Endodermal cell (in vitro differentiated cells): ENCODE measurements around the gene TRMT1. TPM values are rescaled to one million over a fixed set of nuclear protein-coding genes. Genes with fewer than 3 reads are reported as not detected.

Source experiments
- DNase-seq: peaks from one replicate; pipeline ENCODE4 v3.0.0-alpha.2; 2017
- H3K27ac ChIP-seq: 2 replicates; pipeline ENCODE4 v1.5.1; 2013; ENCODE audit warnings: mild to moderate bottlenecking, low read depth, low read length, moderate library complexity
- H3K27me3 ChIP-seq: 2 replicates; pipeline ENCODE4 v1.6.1; 2013; ENCODE audit warnings: mild to moderate bottlenecking, low read length, moderate library complexity; ENCODE audit not compliant: insufficient read depth, control insufficient read depth, poor library complexity, severe bottlenecking
- H3K36me3 ChIP-seq: 2 replicates; pipeline ENCODE4 v1.7.0; 2013; ENCODE audit warnings: mild to moderate bottlenecking, low read length, moderate library complexity; ENCODE audit not compliant: control insufficient read depth, insufficient read depth
- H3K4me1 ChIP-seq: one replicate; pipeline ENCODE4 v1.7.0; 2013; ENCODE audit warnings: low read length; ENCODE audit not compliant: control insufficient read depth, insufficient read depth
- H3K4me3 ChIP-seq: 2 replicates; pipeline ENCODE4 v1.5.1; 2013; ENCODE audit warnings: mild to moderate bottlenecking, low read length, moderate library complexity
- H3K9ac ChIP-seq: 2 replicates; pipeline ENCODE4 v1.6.1; 2013; ENCODE audit warnings: mild to moderate bottlenecking, low read length, moderate library complexity; ENCODE audit not compliant: poor library complexity, severe bottlenecking; ENCODE audit errors: extremely low read depth
- H3K9me3 ChIP-seq: 2 replicates; pipeline ENCODE4 v1.6.1; 2013; ENCODE audit warnings: mild to moderate bottlenecking, low read length, moderate library complexity; ENCODE audit not compliant: control insufficient read depth
- H3K27ac Mint-ChIP-seq: 2 replicates; pipeline ENCODE4 v1.8.0; 2020; ENCODE audit warnings: mixed read lengths
- H3K27me3 Mint-ChIP-seq: 2 replicates; pipeline ENCODE4 v1.8.0; 2021; ENCODE audit warnings: mild to moderate bottlenecking, mixed read lengths; ENCODE audit not compliant: insufficient read depth
- H3K36me3 Mint-ChIP-seq: 2 replicates; pipeline ENCODE4 v1.8.0; 2020; ENCODE audit warnings: low read depth, mixed read lengths
- H3K4me1 Mint-ChIP-seq: 2 replicates; pipeline ENCODE4 v1.8.0; 2020; ENCODE audit warnings: mixed read lengths
- H3K4me3 Mint-ChIP-seq: 2 replicates; pipeline ENCODE4 v1.8.0; 2020; ENCODE audit warnings: mild to moderate bottlenecking, moderate library complexity, mixed read lengths
- H3K9me3 Mint-ChIP-seq: 2 replicates; pipeline ENCODE4 v1.8.0; 2020; ENCODE audit warnings: mild to moderate bottlenecking, mixed read lengths
- CTCF ChIP-seq: fragments of 200-600 bp; sonication (generic); conservative IDR thresholded peaks from 2 replicates; pipeline ENCODE4 v1.5.0; 2021; ENCODE audit warnings: antibody characterized with exemption, mild to moderate bottlenecking
- WGBS, 2 experiments: methylation state at CpG; one replicate each; pipeline versions ENCODE4 v1.1.5 to v1.1.7; 2013; ENCODE audit warnings: missing lambda C conversion rate in 2 of 2, mixed read lengths in 1 of 2; ENCODE audit not compliant: insufficient coverage in 1 of 2, insufficient read length in 1 of 2; 5-methylcytosine and 5-hydroxymethylcytosine counted together
- total RNA-seq, 2 donors: library from RNA; stranded (reverse); fragmentation: NEBNext Ultra II Directional in 1 of 2; extraction: Animal tissue kit (Norgen Biotek cat#: 25700) in 1 of 2; gene quantifications; 2 replicates in 1 of 2; 3 replicates in 1 of 2; pipeline ENCODE4 v1.2.1, GENCODE V29; 2021

TRMT1 gene
- total RNA-seq, 2 donors from 2014 or later, result 51.3 to 66.2 TPM

- H3K9ac ChIP-seq, result peak overlapping the region; percentile 99
- peak overlapping the region; percentile 82 for H3K4me3 ChIP-seq
- H3K4me3 Mint-ChIP-seq, result peak overlapping the region; percentile 100
- H3K9me3 Mint-ChIP-seq, result no peaks in the 10 kb centered on the region
- peak overlapping the region; percentile 98 for H3K27ac Mint-ChIP-seq
- H3K4me1 Mint-ChIP-seq, result peaks cover 6% of the 10 kb centered on the region
- no peaks in the 10 kb centered on the region for H3K9me3 ChIP-seq
- H3K36me3 Mint-ChIP-seq, result peaks cover 13% of the 10 kb centered on the region
- no peaks in the 10 kb centered on the region for H3K36me3 ChIP-seq
- 1% methylated on average over 13 to 24 of the region's 24 CpGs for WGBS, 2 experiments
- no peaks in the 10 kb centered on the region for H3K27me3 ChIP-seq
- H3K27ac ChIP-seq, result peak overlapping the region; percentile 97
- no peaks in the 10 kb centered on the region for H3K27me3 Mint-ChIP-seq
- TF ChIP-seq CTCF, result peak; percentile 70
- peak; percentile 94 for DNase-seq
- H3K4me1 ChIP-seq, result peaks cover 7% of the 10 kb centered on the region
Observed at GRCh38 chr19:13154911-13155471, 38.5 kb upstream of the TRMT1 start.

- Mint-ChIP-seq H3K9me3 (no peaks in the 10 kb centered on the region), H3K4me3 (peak overlapping the region; percentile 100), H3K27me3 (no peaks in the 10 kb centered on the region), H3K27ac (peak overlapping the region; percentile 98), H3K36me3 (peaks cover 13% of the 10 kb centered on the region), H3K4me1 (peaks cover 7% of the 10 kb centered on the region)
- peak overlapping the region; percentile 97 for H3K27ac ChIP-seq
- 0 to 3% methylated on average over 4 to 21 of the region's 21 CpGs for WGBS, 2 experiments
- H3K4me1 ChIP-seq, result peaks cover 7% of the 10 kb centered on the region
- TF ChIP-seq CTCF, result no peak
- peak overlapping the region; percentile 99 for H3K9ac ChIP-seq
- no peaks in the 10 kb centered on the region for H3K36me3 ChIP-seq
- no peaks in the 10 kb centered on the region for H3K27me3 ChIP-seq
- peak overlapping the region; percentile 82 for H3K4me3 ChIP-seq
- H3K9me3 ChIP-seq, result no peaks in the 10 kb centered on the region
- DNase-seq, result peak; percentile 69
Observed at GRCh38 chr19:13154241-13154778, 37.8 kb upstream of the TRMT1 start.

GRCh38 chr19:13153569-13154240 is 37.2 kb upstream of the TRMT1 start:
- Mint-ChIP-seq H3K4me3 (peak overlapping the region; percentile 100), H3K27me3 (no peaks in the 10 kb centered on the region), H3K27ac (peak overlapping the region; percentile 100), H3K36me3 (peaks cover 13% of the 10 kb centered on the region), H3K9me3 (no peaks in the 10 kb centered on the region), H3K4me1 (peaks cover 8% of the 10 kb centered on the region)
- DNase-seq, result no peak
- no peak for TF ChIP-seq CTCF
- peak overlapping the region; percentile 82 for H3K4me3 ChIP-seq
- H3K27me3 ChIP-seq, result no peaks in the 10 kb centered on the region
- H3K36me3 ChIP-seq, result no peaks in the 10 kb centered on the region
- peak overlapping the region; percentile 99 for H3K9ac ChIP-seq
- no peaks in the 10 kb centered on the region for H3K9me3 ChIP-seq
- peak overlapping the region; percentile 97 for H3K27ac ChIP-seq
- H3K4me1 ChIP-seq, result peaks cover 7% of the 10 kb centered on the region
- WGBS, 2 experiments, result 0 to 1% methylated on average over 16 to 69 of the region's 69 CpGs
